A673 (cell line): ENCODE measurements around the gene PNMA1.

Experiments
- CTCF ChIP-seq: fragments of 300-800, 200-600 bp; sonication (generic); conservative IDR thresholded peaks from 2 replicates; pipeline ENCODE4 v1.5.1; 2017; ENCODE audit warnings: low read depth, mild to moderate bottlenecking, antibody characterized with exemption, low read length, moderate library complexity, mixed read lengths
- EZH2 ChIP-seq: fragments of 200-600 bp; sonication (generic); IDR thresholded peaks from 2 replicates; pipeline ENCODE4 v1.6.1; 2017; ENCODE audit warnings: borderline replicate concordance, low read depth, mild to moderate bottlenecking, mixed read lengths, antibody characterized with exemption, low read length; ENCODE audit not compliant: poor library complexity, severe bottlenecking

- TF ChIP-seq CTCF (no peak), EZH2 (no peak)
These were observed 26.6 kb upstream of the PNMA1 start for GRCh38 chr14:73740618-73741326.
